ENCODE data around the gene GTF2IRD1.
"Not testable (repeated sequence)": the region's sequence is repeated elsewhere in the genome, so short reads cannot be mapped to it uniquely, and the experiment has no call there.

The GTF2IRD1 gene

DNA sequence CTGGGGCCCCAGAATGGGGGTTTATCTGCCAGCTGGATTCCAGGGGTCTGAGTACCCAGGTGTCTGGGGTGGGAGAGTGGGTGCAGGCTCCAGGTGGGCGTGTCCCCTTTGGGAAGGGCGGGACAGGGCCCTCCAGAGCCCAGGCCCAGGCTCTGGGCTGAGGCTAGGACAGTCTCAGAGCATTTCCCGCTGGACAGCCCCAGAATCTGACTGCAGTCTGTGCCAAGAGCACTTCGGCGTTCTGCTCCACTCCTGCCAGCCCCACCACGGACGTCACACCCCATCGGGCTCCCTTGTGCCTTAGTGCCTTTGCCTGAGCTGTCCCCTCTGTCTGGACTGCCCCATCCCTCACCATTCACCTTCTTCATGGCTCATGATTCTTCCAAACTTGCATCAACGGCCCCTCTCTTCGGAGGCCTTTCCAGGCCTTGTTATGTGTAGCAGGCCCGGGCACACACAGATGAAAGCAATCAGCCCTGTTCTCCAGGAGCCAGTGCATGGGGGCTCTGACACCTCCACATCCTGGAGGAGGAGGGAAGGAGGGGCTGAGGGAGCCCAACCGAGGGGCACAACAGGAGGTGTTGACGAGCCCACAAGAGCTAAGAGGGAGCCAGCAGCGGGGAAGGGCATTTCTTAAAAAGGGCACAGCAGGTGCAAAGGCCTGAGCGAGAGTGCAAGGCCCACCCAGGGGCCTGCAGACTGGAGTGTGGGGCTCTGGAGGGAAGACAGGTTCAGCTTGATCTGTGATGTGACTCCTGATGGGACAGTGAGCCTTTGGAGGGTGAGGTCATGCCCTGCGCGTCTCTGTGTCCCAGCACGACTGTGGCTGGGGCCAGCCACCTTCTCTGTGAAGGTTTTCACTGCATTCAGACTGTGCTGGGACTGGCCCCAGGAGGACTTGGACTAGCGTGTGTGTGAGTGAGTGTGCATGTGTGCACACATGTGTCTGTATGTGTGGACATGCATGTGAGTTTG, 41.7 kb downstream of the GTF2IRD1 start:
- DNase-seq = no peak

DNA sequence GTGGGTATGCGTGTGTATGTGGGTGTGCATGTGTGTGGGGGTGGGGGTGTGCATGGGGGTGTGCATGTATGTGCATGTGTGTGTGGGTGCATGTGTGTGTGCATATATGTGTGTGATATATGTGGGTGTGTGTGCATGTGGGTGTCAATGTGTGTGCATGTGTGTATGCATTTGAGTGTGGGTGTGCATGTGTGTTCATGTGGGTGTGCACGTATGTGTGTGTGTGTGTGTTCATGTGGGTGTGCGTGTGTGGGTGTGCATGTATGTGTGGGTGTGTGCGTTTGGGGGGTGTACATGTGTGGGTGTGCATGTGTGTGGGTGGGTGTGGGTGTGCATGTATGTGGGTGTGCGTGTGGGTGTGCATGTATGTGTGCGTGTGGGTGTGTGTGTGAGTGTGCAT, 42.6 kb downstream of the GTF2IRD1 start:
- DNase-seq = no peak

DNA sequence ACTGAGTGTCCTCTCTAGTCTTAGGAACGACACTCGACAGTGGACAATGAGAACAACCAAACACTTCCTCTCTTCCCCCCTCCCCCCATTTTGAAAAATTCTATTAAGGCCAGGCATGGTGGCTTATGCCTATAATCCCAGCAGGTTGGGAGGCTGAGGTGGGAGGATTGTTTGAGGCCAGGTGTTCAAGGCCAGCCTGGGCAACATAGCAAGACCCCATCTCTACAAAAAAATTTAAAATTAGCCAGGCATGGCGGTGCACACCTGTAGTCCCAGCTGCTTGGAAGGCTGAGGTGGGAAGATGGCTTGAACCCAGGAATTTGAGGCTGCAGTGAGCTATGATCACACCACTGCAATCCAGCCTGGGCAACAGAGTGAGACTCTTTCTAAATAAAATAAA, 43.1 kb downstream of the GTF2IRD1 start:
- DNase-seq = not testable (repeated sequence)

DNA sequence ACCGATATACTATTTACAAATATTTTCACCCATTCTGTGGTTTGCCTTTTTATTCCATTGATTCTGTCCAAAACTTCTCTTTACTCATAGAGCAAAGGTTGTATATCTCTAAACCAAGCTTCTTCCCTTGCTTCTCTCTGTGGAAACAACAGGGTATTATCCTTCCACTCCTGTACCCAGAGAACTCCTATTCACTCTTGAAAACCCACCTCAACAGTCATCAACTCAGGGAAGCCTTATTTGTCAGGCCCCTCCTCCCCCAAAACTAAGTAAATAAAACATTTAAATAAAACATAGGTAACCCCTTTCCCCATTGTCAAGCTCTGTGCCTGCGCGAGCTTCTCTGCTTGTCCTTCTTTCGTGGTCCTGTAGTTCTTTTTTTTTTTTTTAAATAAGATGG, 44.6 kb downstream of the GTF2IRD1 start:
- DNase-seq = no peak

DNA sequence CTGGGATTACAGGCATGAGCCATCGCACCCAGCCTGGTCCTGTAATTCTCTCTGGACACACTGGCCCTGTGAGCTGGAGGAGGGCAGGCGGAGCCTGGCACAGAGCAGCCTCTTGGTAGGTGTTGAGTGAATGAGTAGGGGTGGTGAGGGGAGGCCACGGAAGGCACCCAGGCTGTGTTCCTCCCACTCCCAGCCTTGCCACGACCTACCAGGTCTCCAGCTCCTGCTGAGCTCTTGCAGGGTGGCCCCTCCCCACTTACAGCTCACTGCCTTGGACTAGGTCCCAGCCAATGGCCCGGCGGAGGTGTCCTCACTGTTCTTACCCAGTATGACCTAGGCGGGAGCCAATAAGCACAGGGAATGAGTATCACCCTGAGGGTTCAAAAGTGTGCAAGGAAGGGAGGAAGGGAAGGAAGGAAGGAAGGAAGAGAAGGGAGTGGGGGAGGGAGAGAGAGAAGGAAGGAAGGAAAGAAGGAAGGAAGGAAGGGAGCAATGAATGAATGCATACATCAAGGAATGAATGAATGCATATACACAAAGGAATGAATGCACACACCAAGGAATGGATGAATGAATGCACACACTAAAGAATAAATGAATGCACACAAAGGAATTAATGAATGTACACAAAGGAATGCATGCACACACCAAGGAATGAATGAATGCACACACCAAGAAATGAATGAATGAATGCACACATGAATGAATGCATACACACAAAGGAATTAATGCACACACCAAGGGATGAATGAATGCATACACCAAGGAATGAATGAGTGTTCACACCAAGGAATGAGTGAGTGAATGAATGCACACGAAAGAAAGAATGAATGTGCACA, 45.5 kb downstream of the GTF2IRD1 start:
- DNase-seq = no peak

DNA sequence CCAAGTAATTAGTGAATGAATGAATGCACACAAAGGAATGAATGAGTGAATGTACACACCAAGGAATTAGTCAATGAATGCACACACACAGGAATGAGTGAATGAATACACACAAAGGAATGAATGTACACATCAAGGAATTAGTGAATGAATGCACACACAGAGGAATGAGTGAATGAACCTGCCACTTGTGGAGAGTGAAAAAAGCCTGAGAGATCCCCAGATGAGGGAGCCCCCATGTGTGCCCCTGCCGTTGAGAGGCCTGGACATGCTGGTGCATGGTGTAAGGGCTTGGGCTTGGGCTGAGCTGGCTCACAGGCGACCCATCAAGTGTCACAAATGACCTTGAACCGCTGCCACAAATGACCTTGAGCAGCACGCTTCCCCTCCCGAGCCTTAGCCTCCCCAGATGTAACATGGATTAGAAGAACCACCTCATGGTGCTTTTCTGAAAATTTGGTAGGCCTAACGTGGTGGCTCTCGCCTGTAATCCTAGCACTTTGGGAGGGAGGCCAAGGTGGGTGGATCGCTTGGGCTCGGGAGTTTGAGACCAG, 46.2 kb downstream of the GTF2IRD1 start:
- no peak for DNase-seq

DNA sequence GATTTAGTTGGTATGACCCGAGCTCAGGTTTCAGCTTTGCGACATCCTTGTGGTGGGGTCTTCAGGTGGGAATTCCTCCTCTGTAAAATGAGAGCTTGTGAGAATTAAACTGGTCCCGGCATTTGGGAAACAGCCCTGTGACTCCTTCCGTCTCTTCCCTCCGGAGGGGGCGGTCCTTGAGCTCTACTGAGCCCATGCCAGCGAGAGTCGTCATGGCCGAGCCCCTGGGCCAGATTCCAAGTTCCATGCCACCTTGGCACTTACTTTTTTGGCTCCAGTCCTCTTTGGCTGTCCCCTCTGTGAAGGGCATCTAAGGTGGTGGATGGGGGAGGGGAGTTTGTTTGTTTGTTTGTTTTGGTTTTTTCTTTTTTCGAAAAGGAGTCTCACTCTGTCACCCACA, 47.6 kb downstream of the GTF2IRD1 start:
- no peak for DNase-seq

DNA sequence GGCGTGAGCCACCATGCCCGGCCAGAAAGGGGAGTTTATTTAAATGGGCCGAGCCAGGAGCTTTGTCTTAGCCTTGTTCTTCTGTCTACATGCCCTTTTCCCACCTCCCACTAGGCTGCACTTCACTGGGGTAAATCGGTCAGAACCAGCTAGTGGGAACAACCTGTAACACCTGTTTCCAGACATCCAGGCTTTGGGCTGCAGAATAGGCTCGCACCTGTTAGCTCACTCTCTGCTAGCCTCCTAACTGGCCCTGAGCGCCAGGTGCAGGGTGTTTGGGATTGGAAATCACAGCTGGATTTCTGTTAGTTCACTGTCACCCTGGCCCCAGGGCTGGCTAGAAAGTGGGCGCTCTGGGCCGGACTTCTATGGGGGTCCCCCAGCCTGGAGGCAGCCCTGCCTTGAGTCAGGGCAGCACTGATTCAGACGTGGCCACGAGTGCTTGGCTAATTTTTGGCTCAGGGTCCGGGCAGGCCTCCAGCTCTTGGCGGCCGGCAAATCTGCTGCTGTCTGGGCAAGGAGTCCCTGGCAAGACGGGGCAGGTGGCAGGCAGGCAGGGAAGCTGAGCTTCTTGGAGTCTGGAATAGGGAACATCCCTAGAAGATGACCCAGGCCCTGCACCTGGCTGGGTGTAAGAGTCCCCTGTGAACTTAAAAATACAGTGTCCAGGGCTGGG, 48.6 kb downstream of the GTF2IRD1 start:
- DNase-seq = no peak

DNA sequence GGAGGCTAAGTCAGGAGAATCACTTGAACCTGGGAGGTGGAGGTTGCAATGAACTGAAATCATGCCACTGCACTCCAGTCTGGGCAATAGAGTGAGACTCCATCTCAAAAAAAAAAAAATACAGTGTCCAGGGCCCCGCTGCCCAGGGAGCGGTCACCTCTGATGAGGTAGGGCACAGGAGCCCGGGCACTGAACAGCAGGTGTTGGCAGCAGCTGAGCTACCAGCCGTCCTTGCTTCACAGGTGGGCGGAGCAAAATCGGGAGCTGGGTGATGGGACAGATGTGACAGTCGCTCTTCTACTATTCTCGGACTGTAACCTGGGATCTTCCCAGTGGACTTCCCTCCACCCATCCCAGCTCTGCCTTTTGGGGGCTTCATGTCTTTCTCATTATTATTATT, 49.4 kb downstream of the GTF2IRD1 start:
- no peak for DNase-seq

DNA sequence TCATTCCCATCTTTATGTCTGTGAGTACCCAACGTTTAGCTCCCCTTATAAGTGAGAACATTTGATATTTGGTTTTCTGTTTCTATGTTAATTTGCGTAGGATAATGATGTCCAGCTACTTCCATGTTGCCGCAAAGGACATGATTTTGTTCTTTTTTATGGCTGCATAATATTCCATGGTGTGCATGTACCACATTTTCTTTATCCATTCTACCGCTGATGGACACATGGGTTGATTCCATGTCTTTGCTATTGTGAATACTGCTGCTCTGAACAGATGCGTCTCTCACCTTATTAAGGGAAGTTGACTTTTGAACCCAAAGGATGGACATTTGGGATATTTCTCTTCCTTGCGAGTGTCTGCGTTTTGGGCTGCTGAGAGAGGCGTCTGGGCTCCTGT, 50.2 kb downstream of the GTF2IRD1 start:
- no peak for DNase-seq

DNA sequence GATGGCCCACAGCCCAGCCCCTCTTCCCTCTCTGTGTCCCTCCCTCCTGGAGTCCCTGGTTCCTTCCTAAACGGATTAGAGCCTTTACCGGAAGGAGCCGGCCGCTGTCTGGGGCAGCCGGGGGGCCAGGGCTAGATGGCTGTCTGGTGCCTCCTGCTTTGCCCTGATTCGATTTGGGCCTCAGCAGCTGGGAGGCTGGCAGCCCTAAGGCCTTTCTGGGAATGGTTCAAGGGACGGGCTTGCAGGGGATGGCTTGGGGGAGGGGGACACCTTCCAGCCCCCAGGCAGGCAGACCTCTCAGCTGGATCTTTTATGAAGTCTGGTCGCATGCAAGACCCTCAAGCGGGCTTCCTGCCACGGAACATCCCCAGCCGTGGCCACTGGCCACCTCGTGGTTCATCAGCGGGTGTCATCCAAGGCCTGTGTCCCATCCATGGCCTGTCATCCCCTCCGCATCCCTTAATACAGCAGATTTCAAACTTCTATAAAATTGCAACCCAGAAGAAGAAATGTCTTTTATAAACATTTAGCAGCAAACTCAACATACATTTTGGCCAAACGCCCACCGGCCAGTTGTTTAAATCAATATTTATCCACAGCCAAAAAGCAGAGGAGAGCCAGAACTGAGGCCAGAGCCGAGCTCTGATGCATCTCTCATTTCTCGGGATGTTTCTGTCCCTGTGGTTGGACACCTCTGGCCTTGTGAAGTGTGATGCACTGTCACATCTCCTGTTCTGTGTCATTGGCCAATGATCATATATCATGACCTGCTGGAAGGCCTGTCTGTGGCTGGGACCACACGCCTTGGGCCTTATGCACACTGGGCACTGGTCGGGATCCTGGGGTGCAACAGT, 52.0 kb downstream of the GTF2IRD1 start:
- DNase-seq = no peak

DNA sequence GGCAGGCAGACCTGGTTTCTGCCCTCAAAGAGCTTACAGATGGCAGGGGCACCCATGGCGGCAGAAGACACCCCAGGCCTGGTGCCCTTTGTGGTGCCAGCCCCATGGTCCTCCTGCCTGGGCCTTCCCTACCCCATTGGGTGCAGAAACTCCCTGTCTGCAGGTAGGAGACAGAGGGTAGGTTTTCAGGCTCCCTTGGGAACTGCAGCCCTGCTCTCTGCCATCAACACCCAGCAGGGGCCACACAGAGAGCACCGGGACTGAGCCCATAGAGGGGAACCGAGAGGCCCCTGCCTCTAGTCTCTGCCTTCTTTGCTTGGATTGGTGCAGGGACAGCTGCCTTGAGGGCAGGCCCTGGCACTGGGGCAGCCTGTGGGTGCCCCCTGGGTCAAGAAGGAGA, 52.6 kb downstream of the GTF2IRD1 start:
- no peak for DNase-seq

DNA sequence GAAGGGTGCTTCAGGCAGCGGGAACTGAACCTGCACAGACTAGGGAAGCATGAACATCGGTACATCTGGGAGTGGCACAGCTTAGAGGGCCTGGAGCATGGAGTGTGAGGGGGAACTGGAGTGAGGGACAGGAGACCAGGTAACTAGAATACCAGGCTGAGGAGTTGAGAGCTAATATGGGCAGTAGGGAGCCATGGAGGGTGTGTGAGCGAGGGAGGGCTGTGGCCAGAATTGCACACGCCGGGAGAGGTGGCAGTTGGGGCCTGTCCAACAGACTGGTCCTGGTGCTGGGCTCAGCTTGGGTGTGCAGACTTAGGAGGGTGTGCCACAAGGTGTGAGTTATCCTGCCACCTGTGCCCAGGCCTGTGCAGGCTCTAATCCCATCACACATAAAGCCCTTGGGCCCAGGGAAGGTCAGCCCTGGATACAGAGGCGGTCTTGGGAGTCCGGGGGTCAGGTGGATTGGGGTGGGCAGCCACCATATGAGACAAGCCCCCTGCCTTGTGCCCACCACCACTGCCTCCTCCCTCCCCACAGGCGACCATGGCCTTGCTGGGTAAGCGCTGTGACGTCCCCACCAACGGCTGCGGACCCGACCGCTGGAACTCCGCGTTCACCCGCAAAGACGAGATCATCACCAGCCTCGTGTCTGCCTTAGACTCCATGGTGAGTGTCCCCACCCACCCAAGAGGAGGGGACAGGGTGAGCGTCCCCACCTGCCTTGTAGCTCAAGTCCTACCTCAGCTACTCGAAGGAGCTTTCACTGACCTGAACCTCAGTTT, 54.0 kb downstream of the GTF2IRD1 start:
- DNase-seq = no peak

DNA sequence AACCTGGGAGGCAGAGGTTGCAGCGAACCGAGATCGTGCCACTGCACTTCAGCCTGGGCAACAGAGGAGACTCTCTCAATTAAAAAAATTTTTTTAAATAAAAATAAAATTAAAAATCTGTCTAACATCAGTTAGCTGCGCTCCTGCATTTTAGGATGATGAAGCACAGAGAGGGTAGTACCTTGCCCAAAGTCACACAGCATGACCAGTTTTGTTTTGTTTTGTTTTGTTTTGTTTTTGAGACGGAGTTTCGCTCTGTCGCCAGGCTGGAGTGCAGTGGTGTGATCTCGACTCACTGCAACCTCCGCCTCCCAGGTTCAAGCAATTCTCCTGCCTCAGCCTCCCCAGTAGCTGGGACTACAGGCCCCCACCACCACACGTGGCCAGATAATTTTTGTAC, 55.7 kb downstream of the GTF2IRD1 start:
- not testable (repeated sequence) for DNase-seq

DNA sequence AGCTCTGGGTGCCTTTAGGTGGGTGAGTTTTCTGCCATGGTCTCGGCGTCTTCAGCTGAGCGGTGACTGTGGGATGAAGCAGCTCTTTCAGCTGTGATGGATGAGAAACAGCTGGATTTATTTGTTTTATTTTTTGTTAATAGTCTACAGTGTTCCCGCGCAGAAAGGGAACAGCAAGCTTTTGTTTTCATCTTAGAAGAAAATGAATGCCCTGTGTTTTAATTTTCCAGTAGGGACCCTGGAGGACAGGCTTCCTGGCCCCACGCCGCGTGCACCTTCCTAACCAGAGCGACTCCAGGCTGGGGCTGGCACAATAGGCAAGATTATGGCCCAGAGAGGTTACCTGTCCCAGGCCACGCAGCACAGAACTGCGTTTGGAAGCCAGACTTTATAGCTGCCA, 57.6 kb downstream of the GTF2IRD1 start:
- DNase-seq = no peak

DNA sequence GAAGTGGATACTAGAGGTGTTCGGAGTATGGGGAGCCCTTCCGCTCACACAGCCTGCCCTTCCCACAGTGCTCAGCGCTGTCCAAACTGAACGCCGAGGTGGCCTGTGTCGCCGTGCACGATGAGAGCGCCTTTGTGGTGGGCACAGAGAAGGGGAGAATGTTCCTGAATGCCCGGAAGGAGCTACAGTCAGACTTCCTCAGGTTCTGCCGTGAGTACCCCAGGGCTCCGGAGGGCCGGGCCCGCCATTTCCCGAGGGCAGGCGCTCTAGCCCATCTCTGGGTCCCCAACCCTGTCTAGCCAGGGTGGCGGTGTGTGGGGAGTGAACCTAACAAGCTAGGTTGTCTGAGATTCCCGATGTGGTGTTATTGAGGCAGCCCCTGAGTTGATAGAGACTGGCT, 59.1 kb downstream of the GTF2IRD1 start:
- no peak for DNase-seq

DNA sequence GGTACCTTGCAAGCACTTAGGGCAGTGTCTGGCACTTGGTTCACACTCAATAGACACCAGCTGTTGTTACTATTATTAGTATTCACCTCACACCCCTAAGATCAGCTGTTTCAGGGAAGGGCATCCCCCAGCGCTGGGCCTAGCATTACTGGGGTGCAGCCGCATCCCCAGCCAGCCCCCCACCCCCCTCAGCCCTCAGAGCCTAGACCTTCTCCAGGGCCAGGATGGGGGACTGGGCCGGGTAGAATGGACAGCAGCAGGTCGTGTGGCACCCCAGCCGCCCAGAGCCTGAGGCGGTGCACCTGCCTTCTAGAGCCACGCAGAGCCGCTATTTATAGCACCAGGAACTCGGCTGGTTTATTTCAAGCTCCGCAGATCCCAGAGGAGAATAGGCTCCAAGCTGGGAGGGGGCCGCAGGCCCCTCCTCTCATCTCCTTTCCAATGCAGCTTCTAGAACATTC, 60.5 kb downstream of the GTF2IRD1 start:
- DNase-seq = no peak

DNA sequence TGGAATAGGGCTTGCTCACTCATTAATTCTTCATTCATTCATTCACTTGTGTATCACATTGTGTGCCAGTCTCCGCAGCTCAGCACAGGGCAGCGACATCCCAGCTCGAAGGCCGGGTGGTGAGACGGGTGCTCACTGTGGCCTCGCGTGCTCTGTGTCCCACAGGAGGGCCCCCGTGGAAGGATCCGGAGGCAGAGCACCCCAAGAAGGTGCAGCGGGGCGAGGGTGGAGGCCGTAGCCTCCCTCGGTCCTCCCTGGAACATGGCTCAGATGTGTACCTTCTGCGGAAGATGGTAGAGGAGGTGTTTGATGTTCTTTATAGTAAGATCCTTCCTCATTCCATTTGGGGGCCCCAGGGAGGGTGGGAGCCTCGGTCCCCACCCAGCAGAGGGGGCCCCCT, 61.6 kb downstream of the GTF2IRD1 start:
- DNase-seq = no peak

DNA sequence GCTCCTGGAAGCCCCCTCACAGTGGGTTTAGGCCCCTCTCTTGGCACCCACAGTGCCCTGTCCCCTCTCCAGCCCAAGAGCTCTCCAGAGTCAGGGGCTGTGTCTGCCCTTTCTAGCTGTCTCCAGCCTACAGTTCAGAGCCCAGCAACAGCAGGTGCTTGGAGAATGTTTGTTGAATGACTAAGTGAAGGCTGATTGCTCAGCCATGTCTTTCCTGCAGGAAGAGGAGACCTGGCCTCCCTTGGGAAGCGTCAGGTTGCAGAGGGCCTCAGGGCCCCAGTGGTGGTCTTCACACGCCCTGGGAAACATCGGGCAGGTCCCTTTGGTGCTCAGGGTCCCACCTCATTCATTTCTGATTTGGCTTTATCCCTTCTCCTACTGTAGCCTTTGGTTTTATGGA, 62.5 kb downstream of the GTF2IRD1 start:
- DNase-seq = no peak

DNA sequence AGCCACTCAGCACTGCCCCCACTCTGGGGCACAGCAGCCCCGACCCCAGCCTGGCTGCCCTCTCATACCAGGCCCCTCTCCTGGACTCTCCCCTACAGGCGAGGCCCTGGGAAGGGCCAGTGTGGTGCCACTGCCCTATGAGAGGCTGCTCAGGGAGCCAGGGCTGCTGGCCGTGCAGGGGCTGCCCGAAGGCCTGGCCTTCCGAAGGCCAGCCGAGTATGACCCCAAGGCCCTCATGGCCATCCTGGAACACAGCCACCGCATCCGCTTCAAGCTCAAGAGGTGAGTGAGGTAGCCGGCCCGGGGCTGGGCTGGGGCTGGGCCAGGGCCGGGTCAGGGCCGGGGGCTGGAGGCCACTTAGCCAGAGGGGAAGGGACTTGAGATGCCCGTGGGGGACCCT, 64.3 kb downstream of the GTF2IRD1 start:
- DNase-seq = no peak

DNA sequence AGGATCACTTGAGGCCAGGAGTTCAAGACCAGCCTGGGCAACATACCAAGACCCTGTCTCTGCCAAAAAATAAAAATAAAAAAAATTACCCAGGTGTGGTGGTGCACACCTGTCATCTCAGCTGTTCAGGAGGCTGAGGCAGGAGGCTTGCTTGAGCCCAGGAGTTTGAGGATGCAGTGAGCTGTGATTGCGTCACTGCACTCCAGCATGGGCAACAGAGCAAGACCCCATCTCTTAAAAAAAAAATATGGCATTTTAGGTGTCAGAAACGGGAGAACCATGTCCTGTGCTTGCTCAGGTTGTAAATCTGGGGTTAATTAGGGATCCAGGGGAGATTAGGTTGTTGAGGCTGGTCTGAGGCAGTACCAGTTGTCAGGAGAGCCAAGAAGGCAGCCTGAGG, 64.9 kb downstream of the GTF2IRD1 start:
- DNase-seq = no peak
